ENCODE measurements around the gene LST1. TPM values are rescaled to one million over a fixed set of nuclear protein-coding genes. Genes with fewer than 3 reads are reported as not detected.

Gene LST1
- total and polyA plus RNA-seq, 2 donors (not counting 1 experiment from before 2014, with no cell fraction given), result 7.4 to 30.5 TPM

DNA sequence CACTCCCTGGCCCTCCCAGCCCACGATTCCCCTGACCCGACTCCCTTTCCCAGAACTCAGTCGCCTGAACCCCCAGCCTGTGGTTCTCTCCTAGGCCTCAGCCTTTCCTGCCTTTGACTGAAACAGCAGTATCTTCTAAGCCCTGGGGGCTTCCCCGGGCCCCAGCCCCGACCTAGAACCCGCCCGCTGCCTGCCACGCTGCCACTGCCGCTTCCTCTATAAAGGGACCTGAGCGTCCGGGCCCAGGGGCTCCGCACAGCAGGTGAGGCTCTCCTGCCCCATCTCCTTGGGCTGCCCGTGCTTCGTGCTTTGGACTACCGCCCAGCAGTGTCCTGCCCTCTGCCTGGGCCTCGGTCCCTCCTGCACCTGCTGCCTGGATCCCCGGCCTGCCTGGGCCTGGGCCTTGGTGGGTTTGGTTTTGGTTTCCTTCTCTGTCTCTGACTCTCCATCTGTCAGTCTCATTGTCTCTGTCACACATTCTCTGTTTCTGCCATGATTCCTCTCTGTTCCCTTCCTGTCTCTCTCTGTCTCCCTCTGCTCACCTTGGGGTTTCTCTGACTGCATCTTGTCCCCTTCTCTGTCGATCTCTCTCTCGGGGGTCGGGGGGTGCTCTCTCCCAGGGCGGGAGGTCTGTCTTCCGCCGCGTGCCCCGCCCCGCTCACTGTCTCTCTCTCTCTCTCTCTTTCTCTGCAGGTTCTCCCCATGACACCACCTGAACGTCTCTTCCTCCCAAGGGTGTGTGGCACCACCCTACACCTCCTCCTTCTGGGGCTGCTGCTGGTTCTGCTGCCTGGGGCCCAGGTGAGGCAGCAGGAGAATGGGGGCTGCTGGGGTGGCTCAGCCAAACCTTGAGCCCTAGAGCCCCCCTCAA, 13.8 kb upstream of the LST1 start, which contains the start of gene LTA:
Gene LTA (plus strand): TSS at position 249 of the 871 bp plus-strand sequence. CDS start 454 bp downstream, at position 703.
- Histone ChIP-seq H3K4me1 (ENCODE audit: control insufficient read depth in 2 of 2, insufficient read depth in 2 of 2, low read length in 2 of 2) (peaks cover 82 to 98% of the 10 kb centered on the region in 2 donors), H3K79me2 (ENCODE audit: control insufficient read depth, insufficient read depth, low read length) (peaks cover 95% of the 10 kb centered on the region), H3K9me3 (ENCODE audit: control extremely low read depth in 1 of 3, control insufficient read depth in 2 of 3, insufficient read depth in 1 of 3, low read length in 2 of 3) (no peaks in the 10 kb centered on the region), H3K27ac (ENCODE audit: low read length in 2 of 2) (peak within 1 kb of the TSS; percentile 80 to 89), H3K4me3 (ENCODE audit: control extremely low read depth in 1 of 5, extremely low read depth in 1 of 5, insufficient read depth in 1 of 5, low read depth in 2 of 5, low read length in 4 of 5) (peak within 1 kb of the TSS; percentile 50 to 68 (median 60)), H3K27me3 (replicated peaks in 1 of 4; ENCODE audit: control extremely low read depth in 1 of 4, control insufficient read depth in 3 of 4, insufficient read depth in 4 of 4, low read length in 3 of 4) (no peaks in the 10 kb centered on the region), H2AFZ (ENCODE audit: insufficient read depth, low read depth, low read length, poor library complexity, severe bottlenecking) (peak within 1 kb of the TSS; percentile 85), H3K36me3 (replicated peaks in 1 of 2; ENCODE audit: control extremely low read depth in 1 of 2, control insufficient read depth in 1 of 2, extremely low read depth in 1 of 2, insufficient read depth in 2 of 2, low read length in 1 of 2) (peaks cover 2 to 10% of the 10 kb centered on the region in 2 experiments), H3K9ac (ENCODE audit: low read length) (peak within 1 kb of the TSS; percentile 74), H4K20me1 (ENCODE audit: control insufficient read depth, insufficient read depth, low read length, poor library complexity, severe bottlenecking) (peaks cover 10% of the 10 kb centered on the region), H3K4me2 (replicated peaks; ENCODE audit: low read depth, low read length, poor library complexity, severe bottlenecking) (peak within 1 kb of the TSS; percentile 88)
- under 1% methylated on average over 19 of the region's 27 CpGs for WGBS (ENCODE audit: insufficient coverage)
- H3K4me1 Mint-ChIP-seq, result peaks cover 96% of the 10 kb centered on the region
- intact Hi-C loops (cut with micrococcal nuclease), result loop anchor here (1.0 kb wide), 2 partner anchors 9 to 12 kb away; no protein-coding TSS in a partner anchor
- ChIA-PET CTCF (interaction anchor here (0.8 to 35.3 kb wide), 6 partner anchors 11 to 42 kb away, joined by 3 to 2241 read pairs (median 617); partner anchors contain the start of genes ATP6V1G2, LST1, LTA and LTB), POLR2A (interaction anchor here (35.3 to 42.6 kb wide), 2 partner anchors 6 to 13 kb away, joined by 1450 read pairs; partner anchors contain the start of genes ATP6V1G2, LST1, LTA and LTB)
- H3K4me3 Mint-ChIP-seq, result peak within 1 kb of the TSS; percentile 89
- no peaks in the 10 kb centered on the region for H3K27me3 Mint-ChIP-seq
- peak; percentile 87 for DNase-seq
- H3K9me3 Mint-ChIP-seq (ENCODE audit: insufficient read depth), result no peaks in the 10 kb centered on the region
- peak within 1 kb of the TSS; percentile 93 for H3K27ac Mint-ChIP-seq
- peak; percentile 37 for ATAC-seq (ENCODE audit: low read depth)
- TF ChIP-seq, protein P1, sequence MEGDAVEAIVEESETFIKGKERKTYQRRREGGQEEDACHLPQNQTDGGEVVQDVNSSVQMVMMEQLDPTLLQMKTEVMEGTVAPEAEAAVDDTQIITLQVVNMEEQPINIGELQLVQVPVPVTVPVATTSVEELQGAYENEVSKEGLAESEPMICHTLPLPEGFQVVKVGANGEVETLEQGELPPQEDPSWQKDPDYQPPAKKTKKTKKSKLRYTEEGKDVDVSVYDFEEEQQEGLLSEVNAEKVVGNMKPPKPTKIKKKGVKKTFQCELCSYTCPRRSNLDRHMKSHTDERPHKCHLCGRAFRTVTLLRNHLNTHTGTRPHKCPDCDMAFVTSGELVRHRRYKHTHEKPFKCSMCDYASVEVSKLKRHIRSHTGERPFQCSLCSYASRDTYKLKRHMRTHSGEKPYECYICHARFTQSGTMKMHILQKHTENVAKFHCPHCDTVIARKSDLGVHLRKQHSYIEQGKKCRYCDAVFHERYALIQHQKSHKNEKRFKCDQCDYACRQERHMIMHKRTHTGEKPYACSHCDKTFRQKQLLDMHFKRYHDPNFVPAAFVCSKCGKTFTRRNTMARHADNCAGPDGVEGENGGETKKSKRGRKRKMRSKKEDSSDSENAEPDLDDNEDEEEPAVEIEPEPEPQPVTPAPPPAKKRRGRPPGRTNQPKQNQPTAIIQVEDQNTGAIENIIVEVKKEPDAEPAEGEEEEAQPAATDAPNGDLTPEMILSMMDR (IDR thresholded peaks at IDR 0.05), result no peak
- TF ChIP-seq EZH2 (IDR thresholded peaks at IDR 0.05; ENCODE audit: borderline replicate concordance, insufficient read depth, low read depth, low read length, poor library complexity, severe bottlenecking), result no peak

Measured in B cell (primary cell).